Measurements from ENCODE around the gene MED27. TPM values are rescaled to one million over a fixed set of nuclear protein-coding genes. Genes with fewer than 3 reads are reported as not detected.

The MED27 gene
- total and polyA plus RNA-seq, 2 of the 8 experiments (the other 6 are each of a cell fraction or from before 2014, with no cell fraction given): 29.9 to 56.5 TPM

DNA sequence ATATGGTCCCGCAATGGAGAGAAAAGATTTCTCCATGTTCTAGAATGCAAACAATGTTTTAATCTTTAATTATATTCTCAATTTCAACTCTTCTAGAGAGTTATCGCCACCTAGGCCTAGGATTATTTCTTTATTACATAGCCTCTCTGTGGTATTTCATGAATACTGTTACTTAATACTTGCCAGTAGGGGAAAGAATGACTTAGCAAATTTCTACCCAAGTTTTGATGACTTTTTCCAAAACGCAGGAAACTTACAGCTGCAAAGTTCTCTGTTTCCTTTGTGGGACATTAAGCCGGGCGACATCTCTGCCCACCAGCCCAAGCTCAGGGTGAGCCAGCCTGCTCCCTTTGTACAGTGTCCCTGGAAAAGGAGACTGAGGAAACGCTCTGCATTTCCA, 73.8 kb downstream of the MED27 start:
- peak overlapping the region; percentile 87 for H4K91ac ChIP-seq (replicated peaks; ENCODE audit: insufficient read length, low read length)
- FAIRE-seq: no peak
- H2BK15ac ChIP-seq (ENCODE audit: low read length): no peak overlapping the region
- no peak overlapping the region for H4K5ac ChIP-seq (ENCODE audit: insufficient read length, low read depth, low read length)
- H3K14ac ChIP-seq (ENCODE audit: insufficient read length): no peak overlapping the region
- ChIA-PET CTCF (ENCODE audit: partially characterized antibody) (interaction anchor here (0.8 to 1.7 kb wide), 5 partner anchors 10 to 243 kb away, joined by 3 to 4 read pairs (median 3); no protein-coding TSS in a partner anchor), POLR2A (ENCODE audit: partially characterized antibody) (interaction anchor here (1.0 to 1.4 kb wide), 2 partner anchors 13 to 48 kb away, joined by 3 to 4 read pairs; no protein-coding TSS in a partner anchor)
- no peaks in the 10 kb centered on the region for H3K27me3 ChIP-seq (replicated peaks in 1 of 4; ENCODE audit: control insufficient read depth in 3 of 4, extremely low read depth in 1 of 4, insufficient read depth in 3 of 4, low read length in 3 of 4)
- peaks cover 0 to 2% of the 10 kb centered on the region in 2 experiments for H4K20me1 ChIP-seq (replicated peaks in 1 of 2; ENCODE audit: control insufficient read depth in 1 of 2, insufficient read depth in 2 of 2, low read length in 2 of 2)
- H2BK5ac ChIP-seq (ENCODE audit: low read depth, low read length): no peak overlapping the region
- TF ChIP-seq BACH1 (IDR thresholded peaks at IDR 0.05; ENCODE audit: low read length) (peak; percentile 4; the same call in 1 of the 2 replicates), SRF (IDR thresholded peaks at IDR 0.05; ENCODE audit: low read depth, low read length) (no peak)
- peaks cover 6% of the 10 kb centered on the region for H3K79me1 ChIP-seq (ENCODE audit: low read depth, low read length)
- H3K18ac ChIP-seq (ENCODE audit: extremely low read depth, low read length): no peak overlapping the region
- H3K36me3 ChIP-seq (ENCODE audit: control insufficient read depth in 2 of 4, insufficient read depth in 4 of 4, low read length in 3 of 4): no peaks in the 10 kb centered on the region
- no peak overlapping the region for H3K4me2 ChIP-seq (ENCODE audit: insufficient read depth in 1 of 2, low read depth in 2 of 2, low read length in 2 of 2)
- H3K27ac ChIP-seq (ENCODE audit: low read depth, low read length): no peak overlapping the region
- peaks cover 10 to 38% (median 25%) of the 10 kb centered on the region in 4 experiments for H3K4me1 ChIP-seq (replicated peaks in 1 of 4; ENCODE audit: control insufficient read depth in 3 of 4, insufficient read depth in 4 of 4, low read length in 3 of 4)
- no peaks in the 10 kb centered on the region for H3K9me3 ChIP-seq (ENCODE audit: insufficient read depth in 2 of 2, low read depth in 1 of 2, low read length in 1 of 2)
- no peak overlapping the region for H2BK120ac ChIP-seq (replicated peaks; ENCODE audit: low read depth, low read length)
- no peaks in the 10 kb centered on the region for H3K23me2 ChIP-seq (ENCODE audit: low read depth, low read length)
- no peak overlapping the region for H3K23ac ChIP-seq (ENCODE audit: insufficient read length)
- no peak overlapping the region for H2BK12ac ChIP-seq (ENCODE audit: low read depth, low read length)
- H2AK5ac ChIP-seq (ENCODE audit: low read depth, low read length): no peak overlapping the region
- 0 out of 4 replicates have a peak, but pooled peaks cover 0 to 6% of the 10 kb centered on the region in 2 experiments for H3K79me2 ChIP-seq (ENCODE audit: control insufficient read depth in 1 of 2, insufficient read depth in 2 of 2, low read length in 2 of 2)
- no peak overlapping the region for H3K56ac ChIP-seq (replicated peaks; ENCODE audit: insufficient read length, low read depth, low read length)
- 84% methylated on average over 6 of the region's 6 CpGs; no CpG with 5 or more reads in 1 of the 2 experiments for WGBS, 2 experiments (ENCODE audit: extremely low coverage in 1 of 2, insufficient coverage in 1 of 2, insufficient read length in 1 of 2, insufficient replicate concordance in 2 of 2, low coverage in 1 of 2, low lambda C conversion rate in 2 of 2, missing lambda C conversion rate in 1 of 2)
- no peak overlapping the region for H3K4me3 ChIP-seq (ENCODE audit: extremely low read depth in 1 of 4, insufficient read depth in 2 of 4, low read depth in 3 of 4, low read length in 4 of 4)
- H2AFZ ChIP-seq (ENCODE audit: low read length): no peak overlapping the region
- H2BK20ac ChIP-seq (ENCODE audit: low read length): no peak overlapping the region
- H4K8ac ChIP-seq (ENCODE audit: extremely low read depth, insufficient read depth, low read length): no peak overlapping the region
- H3K4ac ChIP-seq (replicated peaks; ENCODE audit: insufficient read length, low read depth, low read length): peak overlapping the region; percentile 91
- no peak for DNase-seq (ENCODE audit: low read depth in 1 of 2, low spot score in 2 of 2)
- H3K9ac ChIP-seq (replicated peaks in 1 of 4; ENCODE audit: extremely low read depth in 1 of 4, low read depth in 3 of 4, low read length in 3 of 4): no peak overlapping the region
